ENCODE results near the gene SNTG2. TPM values are rescaled to one million over a fixed set of nuclear protein-coding genes. Genes with fewer than 3 reads are reported as not detected.

The SNTG2 gene
- total RNA-seq, 2 donors from 2014 or later, result 2.0 to 5.0 TPM

GRCh38 chr2:961786-962185 is 11.1 kb downstream of the SNTG2 start:
- H3K27ac ChIP-seq, result no peak overlapping the region
- no peak for DNase-seq (ENCODE audit: low spot score)
- no peaks in the 10 kb centered on the region for H3K36me3 ChIP-seq
- no peak overlapping the region for H3K4me3 ChIP-seq
- TF ChIP-seq, protein P1, sequence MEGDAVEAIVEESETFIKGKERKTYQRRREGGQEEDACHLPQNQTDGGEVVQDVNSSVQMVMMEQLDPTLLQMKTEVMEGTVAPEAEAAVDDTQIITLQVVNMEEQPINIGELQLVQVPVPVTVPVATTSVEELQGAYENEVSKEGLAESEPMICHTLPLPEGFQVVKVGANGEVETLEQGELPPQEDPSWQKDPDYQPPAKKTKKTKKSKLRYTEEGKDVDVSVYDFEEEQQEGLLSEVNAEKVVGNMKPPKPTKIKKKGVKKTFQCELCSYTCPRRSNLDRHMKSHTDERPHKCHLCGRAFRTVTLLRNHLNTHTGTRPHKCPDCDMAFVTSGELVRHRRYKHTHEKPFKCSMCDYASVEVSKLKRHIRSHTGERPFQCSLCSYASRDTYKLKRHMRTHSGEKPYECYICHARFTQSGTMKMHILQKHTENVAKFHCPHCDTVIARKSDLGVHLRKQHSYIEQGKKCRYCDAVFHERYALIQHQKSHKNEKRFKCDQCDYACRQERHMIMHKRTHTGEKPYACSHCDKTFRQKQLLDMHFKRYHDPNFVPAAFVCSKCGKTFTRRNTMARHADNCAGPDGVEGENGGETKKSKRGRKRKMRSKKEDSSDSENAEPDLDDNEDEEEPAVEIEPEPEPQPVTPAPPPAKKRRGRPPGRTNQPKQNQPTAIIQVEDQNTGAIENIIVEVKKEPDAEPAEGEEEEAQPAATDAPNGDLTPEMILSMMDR (IDR thresholded peaks at IDR 0.05), result no peak
- no peak for TF ChIP-seq POLR2A (IDR thresholded peaks at IDR 0.05)
- no peak for TF ChIP-seq POLR2AphosphoS5 (IDR thresholded peaks at IDR 0.05)
- intact Hi-C loops (cut with DNase I), result no loop called here
- no peaks in the 10 kb centered on the region for H3K4me1 ChIP-seq (replicated peaks)
- H3K27me3 ChIP-seq (replicated peaks; ENCODE audit: insufficient read depth), result no peaks in the 10 kb centered on the region
- no peaks in the 10 kb centered on the region for H3K9me3 ChIP-seq

DNA sequence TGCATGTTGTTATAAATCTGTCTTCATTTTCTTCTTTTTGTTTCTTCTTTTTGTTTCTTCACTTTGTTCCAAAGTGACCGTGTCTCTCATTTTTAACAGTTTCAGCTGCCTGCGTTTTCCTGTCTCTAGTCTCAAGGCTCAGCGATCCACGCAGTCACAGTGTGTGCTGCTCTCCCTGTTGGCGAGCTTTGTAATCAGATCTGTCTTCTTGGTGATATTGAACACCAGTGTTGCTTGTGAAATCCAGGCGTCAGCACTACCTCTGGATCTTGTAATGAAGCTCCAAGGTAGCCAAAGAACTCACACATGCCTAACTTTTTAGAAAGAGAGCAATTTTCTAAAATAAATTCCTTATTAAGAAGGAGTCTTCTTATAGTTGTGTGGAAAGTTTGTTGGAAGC is 13.2 kb downstream of the SNTG2 start:
- no peaks in the 10 kb centered on the region for H3K4me1 ChIP-seq (replicated peaks)
- no peak overlapping the region for H3K4me3 ChIP-seq
- 58% methylated on average over 6 of the region's 6 CpGs for WGBS
- intact Hi-C loops (cut with DNase I), result no loop called here
- no peaks in the 10 kb centered on the region for H3K36me3 ChIP-seq
- DNase-seq (ENCODE audit: low spot score), result no peak
- no peaks in the 10 kb centered on the region for H3K9me3 ChIP-seq
- H3K27me3 ChIP-seq (replicated peaks; ENCODE audit: insufficient read depth), result no peaks in the 10 kb centered on the region
- H3K27ac ChIP-seq, result no peak overlapping the region
- TF ChIP-seq POLR2A (IDR thresholded peaks at IDR 0.05) (no peak), POLR2AphosphoS5 (IDR thresholded peaks at IDR 0.05) (no peak)
- TF ChIP-seq, protein P1 (IDR thresholded peaks at IDR 0.05), result no peak

DNA sequence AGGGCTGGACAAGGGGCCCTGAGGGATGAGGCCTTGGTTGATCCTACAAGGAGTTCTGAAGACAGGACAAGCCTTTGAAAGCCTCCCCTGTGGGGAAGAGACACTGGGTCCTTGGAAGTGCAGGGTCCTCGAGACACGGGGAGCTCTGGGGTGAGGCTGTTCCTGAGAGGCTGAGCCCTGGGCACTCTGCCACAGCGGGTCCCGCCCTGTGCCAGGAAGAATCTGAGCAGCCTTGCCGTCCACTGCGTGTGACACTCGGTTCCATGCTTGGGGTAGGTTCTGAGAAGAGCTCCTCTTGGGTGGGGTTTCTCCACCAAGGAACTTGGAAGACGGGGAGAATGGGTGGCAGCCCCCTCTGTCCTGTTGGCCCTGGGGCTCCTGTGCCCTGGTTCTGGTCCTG is 13.9 kb downstream of the SNTG2 start:
- 83% methylated on average over 8 of the region's 8 CpGs for WGBS
- Histone ChIP-seq H3K4me3 (no peak overlapping the region), H3K9me3 (no peaks in the 10 kb centered on the region), H3K36me3 (no peaks in the 10 kb centered on the region), H3K4me1 (replicated peaks) (no peaks in the 10 kb centered on the region), H3K27me3 (replicated peaks; ENCODE audit: insufficient read depth) (no peaks in the 10 kb centered on the region), H3K27ac (no peak overlapping the region)
- DNase-seq (ENCODE audit: low spot score), result no peak
- TF ChIP-seq POLR2A (IDR thresholded peaks at IDR 0.05) (no peak), POLR2AphosphoS5 (IDR thresholded peaks at IDR 0.05) (no peak)
- TF ChIP-seq, protein P1 (IDR thresholded peaks at IDR 0.05), result no peak
- intact Hi-C loops (cut with DNase I), result no loop called here

- H3K9me3 ChIP-seq, result no peaks in the 10 kb centered on the region
- H3K4me1 ChIP-seq (replicated peaks), result no peaks in the 10 kb centered on the region
- intact Hi-C loops (cut with DNase I), result no loop called here
- H3K4me3 ChIP-seq, result no peak overlapping the region
- WGBS, result 90% methylated on average over 12 of the region's 12 CpGs
- H3K27ac ChIP-seq, result no peak overlapping the region
- no peaks in the 10 kb centered on the region for H3K27me3 ChIP-seq (replicated peaks; ENCODE audit: insufficient read depth)
- H3K36me3 ChIP-seq, result no peaks in the 10 kb centered on the region
- no peak for DNase-seq (ENCODE audit: low spot score)
- TF ChIP-seq, protein P1 (IDR thresholded peaks at IDR 0.05), result no peak
- TF ChIP-seq POLR2AphosphoS5 (IDR thresholded peaks at IDR 0.05), result no peak
- no peak for TF ChIP-seq POLR2A (IDR thresholded peaks at IDR 0.05)
These were observed 15.0 kb downstream of the SNTG2 start for GRCh38 chr2:965640-966147.

DNA sequence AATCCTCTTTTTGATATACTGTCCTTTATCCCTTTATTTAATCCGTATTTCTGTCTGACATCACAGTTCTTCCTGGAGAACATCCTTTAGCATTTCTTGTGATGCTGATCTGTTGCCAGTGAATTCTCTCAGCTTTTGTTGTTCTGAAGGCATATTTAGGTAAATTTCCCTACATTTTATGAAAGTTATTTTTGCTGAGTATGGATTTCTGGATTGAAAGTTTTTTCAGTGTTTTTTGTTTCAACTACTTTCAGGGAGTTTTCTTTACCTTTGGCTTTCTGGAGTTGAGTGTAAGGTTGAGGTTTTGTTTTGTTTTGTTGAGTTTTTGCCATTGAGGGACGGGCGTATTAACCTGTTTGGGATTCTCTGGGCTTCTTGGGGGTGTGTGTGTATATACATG is 22.5 kb downstream of the SNTG2 start:
- no peak for TF ChIP-seq POLR2AphosphoS5 (IDR thresholded peaks at IDR 0.05)
- TF ChIP-seq, protein P1 (IDR thresholded peaks at IDR 0.05), result no peak
- no peak for DNase-seq (ENCODE audit: low spot score)
- H3K4me3 ChIP-seq, result no peak overlapping the region
- H3K4me1 ChIP-seq (replicated peaks), result no peaks in the 10 kb centered on the region
- no peak overlapping the region for H3K27ac ChIP-seq
- intact Hi-C loops (cut with DNase I), result no loop called here
- H3K27me3 ChIP-seq (replicated peaks; ENCODE audit: insufficient read depth), result no peaks in the 10 kb centered on the region
- no peaks in the 10 kb centered on the region for H3K9me3 ChIP-seq
- WGBS, result 85% methylated on average over 3 of the region's 3 CpGs
- H3K36me3 ChIP-seq, result no peaks in the 10 kb centered on the region

Measured in prostate gland (tissue), 2 donors.